HEK293T (cell line): Measurements from ENCODE around the gene MT2A.
"Not testable (repeated sequence)": the region's sequence is repeated elsewhere in the genome, so short reads cannot be mapped to it uniquely, and the experiment has no call there.

Experiments used
- CTCF ChIA-PET: fragments of 350-600 bp; formaldehyde crosslinking; extraction: SDS; loops from one replicate; lab custom pipeline; 2021; ENCODE audit warnings: antibody characterized with exemption, inconsistent platforms; lab: Yijun Ruan, JAX
- POLR2A ChIA-PET: fragments of 350-600 bp; formaldehyde crosslinking; extraction: SDS; loops from one replicate; lab custom pipeline; 2020; ENCODE audit warnings: antibody characterized with exemption, inconsistent platforms; lab: Yijun Ruan, JAX
- DNase-seq: peaks from one replicate; pipeline ENCODE4 v3.0.0; 2012; ENCODE audit warnings: mixed read lengths; ENCODE audit errors: extremely low spot score
- ARNT ChIP-seq: fragments of 450-650 bp; IDR thresholded peaks from 2 replicates; pipeline ENCODE4 v1.6.1; 2017; ENCODE audit warnings: mild to moderate bottlenecking
- BHLHE40 ChIP-seq: fragments of 450-650 bp; IDR thresholded peaks from 2 replicates; pipeline ENCODE4 v1.6.1; 2016; ENCODE audit warnings: mild to moderate bottlenecking, moderate library complexity, borderline replicate concordance
- CTBP1 ChIP-seq: fragments of 450-650 bp; IDR thresholded peaks from 2 replicates; pipeline ENCODE4 v1.6.1; 2016; ENCODE audit warnings: borderline replicate concordance
- ELF4 ChIP-seq: fragments of 450-650 bp; IDR thresholded peaks from 2 replicates; pipeline ENCODE4 v1.6.1; 2017; ENCODE audit warnings: antibody characterized with exemption
- FOXA1 ChIP-seq: fragments of 450-650 bp; IDR thresholded peaks from 2 replicates; pipeline ENCODE4 v1.6.1; 2016; ENCODE audit warnings: mild to moderate bottlenecking
- FOXK2 ChIP-seq: fragments of 450-650 bp; IDR thresholded peaks from 2 replicates; pipeline ENCODE4 v1.6.1; 2016; ENCODE audit warnings: mild to moderate bottlenecking
- FOXM1 ChIP-seq: fragments of 450-650 bp; IDR thresholded peaks from 2 replicates; pipeline ENCODE4 v1.6.1; 2017; ENCODE audit warnings: mild to moderate bottlenecking, borderline replicate concordance
- HDGF ChIP-seq: fragments of 450-650 bp; IDR thresholded peaks from 2 replicates; pipeline ENCODE4 v1.6.1; 2017; ENCODE audit warnings: antibody characterized with exemption, borderline replicate concordance
- L3MBTL2 ChIP-seq: fragments of 450-650 bp; conservative IDR thresholded peaks from 2 replicates; pipeline ENCODE4 v1.6.1; 2016; ENCODE audit warnings: mild to moderate bottlenecking
- LEF1 ChIP-seq: fragments of 450-650 bp; IDR thresholded peaks from 2 replicates; pipeline ENCODE4 v1.6.1; 2017; ENCODE audit warnings: mild to moderate bottlenecking, borderline replicate concordance
- NFRKB ChIP-seq: fragments of 450-650 bp; IDR thresholded peaks from 2 replicates; pipeline ENCODE4 v1.6.1; 2016; ENCODE audit warnings: mild to moderate bottlenecking, moderate library complexity
- SP1 ChIP-seq: fragments of 450-650 bp; IDR thresholded peaks from 2 replicates; pipeline ENCODE4 v1.6.1; 2017
- SUZ12 ChIP-seq: fragments of 450-650 bp; IDR thresholded peaks from 2 replicates; pipeline ENCODE4 v1.6.1; 2016; ENCODE audit warnings: mild to moderate bottlenecking
- TARDBP ChIP-seq: fragments of 450-650 bp; IDR thresholded peaks from 2 replicates; pipeline ENCODE4 v1.6.1; 2016
- ZNF384 ChIP-seq: fragments of 450-650 bp; IDR thresholded peaks from 2 replicates; pipeline ENCODE4 v1.6.1; 2016
- TF ChIP-seq, protein P1 (sequence below): fragments of 450-650 bp; IDR thresholded peaks from 2 replicates; pipeline ENCODE4 v1.6.1; 2016

MT2A gene

DNA sequence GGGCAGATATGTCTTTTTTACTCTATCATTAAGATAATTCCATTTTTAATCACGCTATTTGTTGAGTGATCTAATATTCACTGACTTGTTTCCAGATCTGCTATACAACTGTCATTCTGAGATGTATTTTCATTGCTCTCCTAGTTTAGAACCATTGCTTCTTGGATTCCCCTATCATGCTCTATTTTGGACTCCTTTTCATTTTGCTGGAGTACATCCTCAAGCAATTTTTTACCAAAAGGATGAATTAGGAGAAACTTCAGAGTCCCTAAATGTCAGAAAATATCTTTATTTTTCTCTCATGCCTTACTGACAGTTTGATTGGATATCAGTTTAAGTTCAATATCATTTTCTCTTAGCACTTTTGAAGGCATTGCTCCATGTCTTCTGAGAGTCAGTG lies 33.8 kb upstream of the MT2A start:
- ChIA-PET POLR2A (no interaction called here), CTCF (no interaction called here)
- DNase-seq, result no peak
- TF ChIP-seq FOXM1, result no peak
- no peak for TF ChIP-seq ARNT
- no peak for TF ChIP-seq ELF4
- TF ChIP-seq TARDBP, result no peak
- TF ChIP-seq SUZ12, result no peak
- no peak for TF ChIP-seq FOXA1
- no peak for TF ChIP-seq HDGF
- no peak for TF ChIP-seq ZNF384
- TF ChIP-seq, protein P1, sequence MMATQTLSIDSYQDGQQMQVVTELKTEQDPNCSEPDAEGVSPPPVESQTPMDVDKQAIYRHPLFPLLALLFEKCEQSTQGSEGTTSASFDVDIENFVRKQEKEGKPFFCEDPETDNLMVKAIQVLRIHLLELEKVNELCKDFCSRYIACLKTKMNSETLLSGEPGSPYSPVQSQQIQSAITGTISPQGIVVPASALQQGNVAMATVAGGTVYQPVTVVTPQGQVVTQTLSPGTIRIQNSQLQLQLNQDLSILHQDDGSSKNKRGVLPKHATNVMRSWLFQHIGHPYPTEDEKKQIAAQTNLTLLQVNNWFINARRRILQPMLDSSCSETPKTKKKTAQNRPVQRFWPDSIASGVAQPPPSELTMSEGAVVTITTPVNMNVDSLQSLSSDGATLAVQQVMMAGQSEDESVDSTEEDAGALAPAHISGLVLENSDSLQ, result no peak
- TF ChIP-seq CTBP1, result no peak
- no peak for TF ChIP-seq SP1
- no peak for TF ChIP-seq FOXK2

GRCh38 chr16:56576585-56577299 lies 31.6 kb upstream of the MT2A start:
- POLR2A ChIA-PET, result interaction anchor here (1.7 kb wide), 1 partner anchor 126 kb away, joined by 3 read pairs; the partner anchor contains the start of genes NUDT21 and OGFOD1
- no peak for TF ChIP-seq FOXA1
- no peak for TF ChIP-seq L3MBTL2
- TF ChIP-seq HDGF, result no peak
- TF ChIP-seq CTBP1, result no peak
- TF ChIP-seq, protein P1, result no peak
- TF ChIP-seq LEF1, result no peak
- peak; percentile 76 for DNase-seq
- CTCF ChIA-PET, result interaction anchor here (0.6 to 2.3 kb wide), 8 partner anchors 24 to 275 kb away, joined by 3 to 14 read pairs (median 3); no protein-coding TSS in a partner anchor

GRCh38 chr16:56577300-56577625 lies 31.1 kb upstream of the MT2A start:
- CTCF ChIA-PET, result interaction anchor here (0.6 to 2.3 kb wide), 5 partner anchors 24 to 200 kb away, joined by 3 to 14 read pairs (median 4); no protein-coding TSS in a partner anchor

GRCh38 chr16:56580391-56581048 lies 27.9 kb upstream of the MT2A start:
- ChIA-PET CTCF (no interaction called here), POLR2A (no interaction called here)
- DNase-seq, result no peak
- TF ChIP-seq NFRKB (no peak), CTBP1 (no peak), FOXK2 (no peak), HDGF (no peak), FOXM1 (no peak), SUZ12 (no peak), TARDBP (no peak), ZNF384 (no peak), FOXA1 (no peak), SP1 (no peak)
- TF ChIP-seq, protein P1, result no peak

More at GRCh38 chr16:56577300-56577625, 31.1 kb upstream of the MT2A start:
- POLR2A ChIA-PET, result interaction anchor here (1.7 kb wide), 1 partner anchor 126 kb away, joined by 3 read pairs; the partner anchor contains the start of genes NUDT21 and OGFOD1
- TF ChIP-seq ZNF384 (no peak), SP1 (no peak), ARNT (no peak), SUZ12 (no peak)
- TF ChIP-seq, protein P1, result no peak
- DNase-seq, result no peak

DNA sequence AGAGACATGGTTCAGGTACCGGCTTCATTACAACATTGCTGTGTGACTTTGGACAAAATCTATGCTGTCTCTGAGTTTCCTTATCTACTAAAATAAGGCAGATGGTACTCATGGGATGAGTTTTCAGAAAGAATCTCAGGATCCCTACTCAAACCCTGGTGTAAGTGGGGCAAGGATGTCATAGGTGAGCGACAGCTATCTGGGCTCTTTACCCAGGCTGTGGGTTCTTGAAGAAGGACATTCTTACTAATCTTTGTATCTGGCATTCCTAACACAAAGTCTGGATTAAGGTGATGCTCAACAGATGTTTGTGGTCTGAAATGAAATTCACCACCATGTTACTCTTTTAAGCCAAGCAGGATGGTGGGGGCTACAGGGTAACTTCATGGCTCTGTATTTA lies 25.5 kb upstream of the MT2A start:
- CTCF ChIA-PET, DNase-seq: not testable (repeated sequence)
- POLR2A ChIA-PET, result interaction anchor here (0.7 kb wide), 1 partner anchor 132 kb away, joined by 3 read pairs; the partner anchor contains the start of genes NUDT21 and OGFOD1

- POLR2A ChIA-PET, result no interaction called here
- DNase-seq, result no peak
Measured at GRCh38 chr16:56583351-56584168, 24.8 kb upstream of the MT2A start.

More at GRCh38 chr16:56583351-56584168, 24.8 kb upstream of the MT2A start:
- CTCF ChIA-PET, result no interaction called here
- TF ChIP-seq LEF1, result no peak
- TF ChIP-seq FOXK2, result no peak
- no peak for TF ChIP-seq FOXM1
- TF ChIP-seq FOXA1, result no peak
- no peak for TF ChIP-seq BHLHE40
- TF ChIP-seq HDGF, result no peak
- no peak for TF ChIP-seq ELF4
- TF ChIP-seq NFRKB, result no peak
- TF ChIP-seq, protein P1, result no peak
- no peak for TF ChIP-seq L3MBTL2
- no peak for TF ChIP-seq SP1
